ENCODE data around the gene SRSF4. TPM values are rescaled to one million over a fixed set of nuclear protein-coding genes. Genes with fewer than 3 reads are reported as not detected.

Gene SRSF4
- total RNA-seq (100 to 1,000 TPM; 112 to 119 TPM), polyA plus RNA-seq (115 TPM)

GRCh38 chr1:29181413-29182225, at the start of gene SRSF4:
Gene SRSF4, minus strand, starts transcription at chr1:29181900. Its CDS starts 148 bp downstream, at chr1:29181752.
- H3K9me3 ChIP-seq (ENCODE audit: low read length): no peaks in the 10 kb centered on the region
- H3K36me3 ChIP-seq (ENCODE audit: insufficient read depth, low read length): peaks cover 6% of the 10 kb centered on the region
- Mint-ChIP-seq H3K27ac (peak within 1 kb of the TSS; percentile 93 to 97 (median 96)), H3K4me3 (peak within 1 kb of the TSS; percentile 91 to 97 (median 94)), H3K27me3 (no peaks in the 10 kb centered on the region), H3K36me3 (peaks cover 0 to 33% (median 8%) of the 10 kb centered on the region in 3 donors), H3K4me1 (peaks cover 41 to 57% (median 55%) of the 10 kb centered on the region in 3 donors), H3K9me3 (no peaks in the 10 kb centered on the region)
- CTCF ChIA-PET: interaction anchor here (0.7 to 2.7 kb wide), 20 partner anchors 9 to 855 kb away, joined by 3 to 26 read pairs (median 4); partner anchors contain the start of genes EPB41, RCC1 and YTHDF2
- DNase-seq: peak; percentile 98 to 100 (median 99)
- peak within 1 kb of the TSS; percentile 97 for H3K27ac ChIP-seq (ENCODE audit: low read depth, low read length)
- H3K4me1 ChIP-seq (ENCODE audit: insufficient read depth, low read length): peaks cover 46% of the 10 kb centered on the region
- H3K27me3 ChIP-seq (ENCODE audit: insufficient read depth, low read length, poor library complexity, severe bottlenecking): no peaks in the 10 kb centered on the region
- peak within 1 kb of the TSS; percentile 85 for H3K4me3 ChIP-seq (ENCODE audit: low read length)
- POLR2A ChIA-PET: interaction anchor here (0.6 to 2.8 kb wide), 17 partner anchors 10 to 853 kb away, joined by 3 to 27 read pairs (median 6); partner anchors contain the start of genes GMEB1, MECR, MED18 and RNU11

GRCh38 chr1:29230553-29231378, 49.1 kb upstream of the SRSF4 start, which contains the start of gene MECR:
Gene MECR, minus strand, starts transcription at chr1:29230934. Its CDS starts 28 bp downstream, at chr1:29230906.
- peak within 1 kb of the TSS; percentile 78 for H3K27ac ChIP-seq (ENCODE audit: low read depth, low read length)
- H3K4me1 Mint-ChIP-seq: peaks cover 18 to 25% (median 24%) of the 10 kb centered on the region in 3 donors
- peak within 1 kb of the TSS; percentile 87 to 98 (median 95) for H3K4me3 Mint-ChIP-seq
- no peaks in the 10 kb centered on the region for H3K27me3 ChIP-seq (ENCODE audit: insufficient read depth, low read length, poor library complexity, severe bottlenecking)
- peak within 1 kb of the TSS; percentile 79 to 99 (median 96) for H3K27ac Mint-ChIP-seq
- no peaks in the 10 kb centered on the region for H3K9me3 ChIP-seq (ENCODE audit: low read length)
- POLR2A ChIA-PET: interaction anchor here (1.6 kb wide), 1 partner anchor 49 kb away, joined by 6 read pairs; the partner anchor contains the start of gene SRSF4
- peak; percentile 89 to 96 (median 93) for DNase-seq
- peak within 1 kb of the TSS; percentile 91 for H3K4me3 ChIP-seq (ENCODE audit: low read length)
- no peaks in the 10 kb centered on the region for H3K9me3 Mint-ChIP-seq
- no peaks in the 10 kb centered on the region for H3K36me3 ChIP-seq (ENCODE audit: insufficient read depth, low read length)
- H3K27me3 Mint-ChIP-seq: peaks cover under 1 to 3% of the 10 kb centered on the region in 2 donors
- CTCF ChIA-PET: interaction anchor here (0.7 kb wide), 2 partner anchors 9 to 1150 kb away, joined by 3 read pairs; no protein-coding TSS in a partner anchor
- H3K36me3 Mint-ChIP-seq: peaks cover 0 to 7% (median 1%) of the 10 kb centered on the region in 3 donors
- H3K4me1 ChIP-seq (ENCODE audit: insufficient read depth, low read length): peaks cover 16% of the 10 kb centered on the region

- H3K27ac Mint-ChIP-seq: peak overlapping the region; percentile 79 to 99 (median 95)
- Histone ChIP-seq H3K9me3 (ENCODE audit: low read length) (no peaks in the 10 kb centered on the region), H3K27ac (ENCODE audit: low read depth, low read length) (peak overlapping the region; percentile 78), H3K27me3 (ENCODE audit: insufficient read depth, low read length, poor library complexity, severe bottlenecking) (no peaks in the 10 kb centered on the region), H3K36me3 (ENCODE audit: insufficient read depth, low read length) (no peaks in the 10 kb centered on the region), H3K4me1 (ENCODE audit: insufficient read depth, low read length) (peaks cover 16% of the 10 kb centered on the region), H3K4me3 (ENCODE audit: low read length) (peak overlapping the region; percentile 91)
- peaks cover 17 to 23% (median 23%) of the 10 kb centered on the region in 3 donors for H3K4me1 Mint-ChIP-seq
- ChIA-PET CTCF (no interaction called here), POLR2A (interaction anchor here (1.6 kb wide), 1 partner anchor 49 kb away, joined by 6 read pairs; the partner anchor contains the start of gene SRSF4)
- no peak for DNase-seq
- H3K36me3 Mint-ChIP-seq: peaks cover 0 to 10% (median 1%) of the 10 kb centered on the region in 3 donors
- H3K27me3 Mint-ChIP-seq: no peaks in the 10 kb centered on the region
- H3K9me3 Mint-ChIP-seq: no peaks in the 10 kb centered on the region
- H3K4me3 Mint-ChIP-seq: peak overlapping the region; percentile 87 to 98 (median 95)
Observed at GRCh38 chr1:29230204-29230552, 48.5 kb upstream of the SRSF4 start.

DNA sequence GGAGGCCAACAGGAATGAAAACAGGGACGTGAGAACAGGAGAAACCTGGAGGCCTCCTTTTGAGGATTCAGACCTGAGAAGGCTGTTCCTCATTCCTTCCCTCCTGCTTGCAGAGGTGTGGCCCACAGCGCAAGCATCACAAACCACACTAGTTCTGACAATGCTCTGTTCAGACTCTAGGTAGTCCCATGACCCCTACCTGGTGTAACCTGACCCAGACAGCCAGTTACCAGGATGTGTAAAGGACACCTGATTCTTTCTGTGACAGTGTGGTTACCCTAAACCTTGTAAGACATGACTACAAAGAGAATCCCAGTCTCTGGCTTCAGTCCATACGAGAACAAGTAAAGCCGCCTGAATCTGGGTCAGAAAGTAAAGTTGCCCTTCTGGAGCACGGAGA, 45.8 kb upstream of the SRSF4 start:
- peak overlapping the region in 2 of 7 donors; percentile 27 to 50 for H3K4me3 Mint-ChIP-seq
- no peak overlapping the region for H3K4me3 ChIP-seq (ENCODE audit: low read length)

GRCh38 chr1:29225361-29225760, 43.7 kb upstream of the SRSF4 start:
- Mint-ChIP-seq H3K4me3 (no peak overlapping the region), H3K9me3 (no peaks in the 10 kb centered on the region), H3K36me3 (peaks cover 0 to 21% (median 4%) of the 10 kb centered on the region in 3 donors), H3K4me1 (peaks cover 8 to 11% (median 10%) of the 10 kb centered on the region in 3 donors), H3K27ac (no peak overlapping the region), H3K27me3 (no peaks in the 10 kb centered on the region)
- ChIA-PET POLR2A (no interaction called here), CTCF (interaction anchor here (1.1 kb wide), 1 partner anchor 43 kb away, joined by 3 read pairs; the partner anchor contains the start of gene SRSF4)
- no peak for DNase-seq
- H3K9me3 ChIP-seq (ENCODE audit: low read length): no peaks in the 10 kb centered on the region
- peaks cover 9% of the 10 kb centered on the region for H3K4me1 ChIP-seq (ENCODE audit: insufficient read depth, low read length)
- no peaks in the 10 kb centered on the region for H3K27me3 ChIP-seq (ENCODE audit: insufficient read depth, low read length, poor library complexity, severe bottlenecking)
- H3K27ac ChIP-seq (ENCODE audit: low read depth, low read length): no peak overlapping the region
- no peak overlapping the region for H3K4me3 ChIP-seq (ENCODE audit: low read length)
- H3K36me3 ChIP-seq (ENCODE audit: insufficient read depth, low read length): no peaks in the 10 kb centered on the region

More for the DNA sequence above, 45.8 kb upstream of the SRSF4 start:
- H3K9me3 Mint-ChIP-seq: no peaks in the 10 kb centered on the region
- no peaks in the 10 kb centered on the region for H3K27me3 Mint-ChIP-seq
- peaks cover 0 to 18% (median 0%) of the 10 kb centered on the region in 3 donors for H3K36me3 Mint-ChIP-seq
- no peak for DNase-seq
- H3K27ac ChIP-seq (ENCODE audit: low read depth, low read length): no peak overlapping the region
- H3K27ac Mint-ChIP-seq: peak overlapping the region in 2 of 8 donors; percentile 26 to 60
- H3K4me1 ChIP-seq (ENCODE audit: insufficient read depth, low read length): peaks cover 16% of the 10 kb centered on the region
- ChIA-PET CTCF (no interaction called here), POLR2A (no interaction called here)
- H3K27me3 ChIP-seq (ENCODE audit: insufficient read depth, low read length, poor library complexity, severe bottlenecking): no peaks in the 10 kb centered on the region
- H3K4me1 Mint-ChIP-seq: peaks cover 17 to 23% (median 23%) of the 10 kb centered on the region in 3 donors
- no peaks in the 10 kb centered on the region for H3K36me3 ChIP-seq (ENCODE audit: insufficient read depth, low read length)
- H3K9me3 ChIP-seq (ENCODE audit: low read length): no peaks in the 10 kb centered on the region

DNA sequence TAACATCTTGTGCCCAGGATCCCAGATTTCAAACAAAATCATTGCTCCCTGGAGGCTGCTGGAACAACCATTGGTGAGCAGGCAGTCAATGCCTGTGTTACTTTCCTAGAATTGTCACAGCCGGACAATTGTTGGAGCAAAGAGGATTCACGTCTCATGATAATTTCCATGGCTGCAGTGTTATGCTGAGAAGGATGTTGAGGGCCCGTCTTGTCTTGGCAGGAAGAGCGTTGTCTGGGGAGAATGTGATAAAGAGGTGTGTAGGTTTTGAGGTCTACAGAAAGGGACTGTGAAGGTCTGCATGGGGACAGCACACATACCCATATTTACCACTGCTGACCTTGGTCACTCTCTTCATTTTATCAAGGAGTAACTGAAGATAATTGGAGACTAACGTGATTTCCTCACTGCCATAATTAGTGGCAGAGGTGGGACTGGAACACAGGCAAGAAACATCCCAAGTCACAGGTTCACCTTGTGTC, 42.7 kb upstream of the SRSF4 start:
- H3K4me1 ChIP-seq (ENCODE audit: insufficient read depth, low read length): no peaks in the 10 kb centered on the region
- H3K27me3 Mint-ChIP-seq: no peaks in the 10 kb centered on the region
- CTCF ChIA-PET: interaction anchor here (1.1 kb wide), 1 partner anchor 42 kb away, joined by 3 read pairs; the partner anchor contains the start of gene SRSF4
- H3K4me3 ChIP-seq (ENCODE audit: low read length): no peak overlapping the region
- no peak for DNase-seq
- H3K27ac ChIP-seq (ENCODE audit: low read depth, low read length): no peak overlapping the region
- H3K36me3 Mint-ChIP-seq: peaks cover 0 to 23% (median 4%) of the 10 kb centered on the region in 3 donors
- H3K9me3 Mint-ChIP-seq: no peaks in the 10 kb centered on the region
- no peaks in the 10 kb centered on the region for H3K27me3 ChIP-seq (ENCODE audit: insufficient read depth, low read length, poor library complexity, severe bottlenecking)
- H3K36me3 ChIP-seq (ENCODE audit: insufficient read depth, low read length): no peaks in the 10 kb centered on the region
- peak overlapping the region in 3 of 8 donors; percentile 6 to 33 (median 29) for H3K27ac Mint-ChIP-seq
- no peak overlapping the region for H3K4me3 Mint-ChIP-seq
- POLR2A ChIA-PET: no interaction called here
- H3K9me3 ChIP-seq (ENCODE audit: low read length): no peaks in the 10 kb centered on the region
- H3K4me1 Mint-ChIP-seq: peaks cover 0 to 1% (median under 1%) of the 10 kb centered on the region in 3 donors

DNA sequence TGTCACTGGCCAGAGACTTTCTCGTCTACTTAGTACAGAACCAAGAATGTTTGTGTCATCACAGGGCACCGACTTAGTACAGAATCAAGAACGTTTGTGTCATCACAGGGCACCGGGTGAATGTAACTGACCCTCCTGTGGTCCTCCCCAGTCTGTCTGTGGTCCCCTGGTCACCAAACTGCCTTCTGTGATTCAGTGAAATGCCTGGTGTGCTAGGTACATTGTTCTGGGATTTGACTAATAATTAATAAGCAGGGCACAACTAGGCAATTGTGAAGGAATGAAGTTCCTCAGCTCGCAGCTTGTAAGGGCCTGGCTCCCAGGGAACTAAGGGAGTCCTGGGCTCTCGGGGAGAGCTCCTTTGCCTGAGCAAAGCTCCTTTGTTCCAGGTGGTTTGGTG, 41.8 kb upstream of the SRSF4 start:
- CTCF ChIA-PET: no interaction called here
- Histone ChIP-seq H3K27ac (ENCODE audit: low read depth, low read length) (no peak overlapping the region), H3K9me3 (ENCODE audit: low read length) (no peaks in the 10 kb centered on the region), H3K4me1 (ENCODE audit: insufficient read depth, low read length) (no peaks in the 10 kb centered on the region), H3K36me3 (ENCODE audit: insufficient read depth, low read length) (no peaks in the 10 kb centered on the region), H3K4me3 (ENCODE audit: low read length) (no peak overlapping the region), H3K27me3 (ENCODE audit: insufficient read depth, low read length, poor library complexity, severe bottlenecking) (no peaks in the 10 kb centered on the region)
- no peak overlapping the region for H3K4me3 Mint-ChIP-seq
- no peaks in the 10 kb centered on the region for H3K4me1 Mint-ChIP-seq
- no peak for DNase-seq
- no peak overlapping the region for H3K27ac Mint-ChIP-seq
- POLR2A ChIA-PET: no interaction called here
- H3K36me3 Mint-ChIP-seq: peaks cover 0 to 23% (median 4%) of the 10 kb centered on the region in 3 donors
- no peaks in the 10 kb centered on the region for H3K9me3 Mint-ChIP-seq
- H3K27me3 Mint-ChIP-seq: no peaks in the 10 kb centered on the region

Data from CD8-positive, alpha-beta memory T cell (primary cell).